HepG2 (cell line): ENCODE data around the gene LINGO1.

Experiments
- NR3C1 ChIP-seq: sonication (generic); formaldehyde crosslinking; IDR thresholded peaks from 2 replicates; pipeline ENCODE4 v1.4.0; 2020; ENCODE audit warnings: missing genetic modification reagents
- PHB2 ChIP-seq: fragments of 450-650 bp; IDR thresholded peaks from 2 replicates; pipeline ENCODE4 v1.6.1; 2018; ENCODE audit not compliant: partially characterized antibody
- POLR2AphosphoS5 ChIP-seq: IDR thresholded peaks from 2 replicates; pipeline ENCODE4 v1.6.1; 2012; ENCODE audit warnings: low read depth, low read length
- ZNF589 ChIP-seq: sonication (generic); formaldehyde crosslinking; conservative IDR thresholded peaks from 2 replicates; pipeline ENCODE4 v1.8.0; 2022; ENCODE audit warnings: mild to moderate bottlenecking, moderate library complexity, missing genetic modification reagents

DNA sequence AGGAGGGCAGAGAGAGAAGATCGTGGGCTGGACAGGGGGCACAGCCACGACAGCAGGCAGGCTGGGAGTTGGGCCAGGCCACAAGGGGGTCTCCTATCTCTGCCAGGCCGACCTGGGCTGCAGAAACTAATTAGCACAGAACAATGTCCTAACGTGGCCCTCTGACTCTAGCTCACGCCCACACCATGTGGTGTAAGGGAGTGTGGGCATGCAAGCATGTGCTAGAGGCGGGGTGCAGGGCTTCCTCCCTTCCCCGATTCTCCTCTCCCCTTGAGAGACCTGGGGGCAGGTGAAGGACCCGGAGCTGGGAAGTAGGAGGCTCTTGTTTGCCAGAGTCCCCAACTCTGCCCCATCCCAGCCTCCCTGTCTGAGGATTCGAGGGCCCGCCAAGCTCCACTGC, 65.5 kb downstream of the LINGO1 start:
- TF ChIP-seq ZNF589 (CRISPR knock-in tag) (no peak), PHB2 (no peak), NR3C1 (no peak), POLR2AphosphoS5 (no peak)
